Stimulated activated CD4-positive, alpha-beta T cell treated with anti-CD3 and anti-CD28 coated beads, Interleukin-2, amount 100 ng/mL, for 4 hours (primary cell): ENCODE data around the gene SORT1.
"Not testable (repeated sequence)": the region's sequence is repeated elsewhere in the genome, so short reads cannot be mapped to it uniquely, and the experiment has no call there.

ENCODE experiments used
- DNase-seq: peaks from one replicate; pipeline ENCODE4 v3.0.0-alpha.2; 2020; ENCODE audit warnings: low read depth

Gene SORT1

GRCh38 chr1:109396871-109397580, 692 bp downstream of the SORT1 start:
- DNase-seq, result no peak

GRCh38 chr1:109396513-109396839, 1.2 kb downstream of the SORT1 start:
- DNase-seq, result no peak

DNA sequence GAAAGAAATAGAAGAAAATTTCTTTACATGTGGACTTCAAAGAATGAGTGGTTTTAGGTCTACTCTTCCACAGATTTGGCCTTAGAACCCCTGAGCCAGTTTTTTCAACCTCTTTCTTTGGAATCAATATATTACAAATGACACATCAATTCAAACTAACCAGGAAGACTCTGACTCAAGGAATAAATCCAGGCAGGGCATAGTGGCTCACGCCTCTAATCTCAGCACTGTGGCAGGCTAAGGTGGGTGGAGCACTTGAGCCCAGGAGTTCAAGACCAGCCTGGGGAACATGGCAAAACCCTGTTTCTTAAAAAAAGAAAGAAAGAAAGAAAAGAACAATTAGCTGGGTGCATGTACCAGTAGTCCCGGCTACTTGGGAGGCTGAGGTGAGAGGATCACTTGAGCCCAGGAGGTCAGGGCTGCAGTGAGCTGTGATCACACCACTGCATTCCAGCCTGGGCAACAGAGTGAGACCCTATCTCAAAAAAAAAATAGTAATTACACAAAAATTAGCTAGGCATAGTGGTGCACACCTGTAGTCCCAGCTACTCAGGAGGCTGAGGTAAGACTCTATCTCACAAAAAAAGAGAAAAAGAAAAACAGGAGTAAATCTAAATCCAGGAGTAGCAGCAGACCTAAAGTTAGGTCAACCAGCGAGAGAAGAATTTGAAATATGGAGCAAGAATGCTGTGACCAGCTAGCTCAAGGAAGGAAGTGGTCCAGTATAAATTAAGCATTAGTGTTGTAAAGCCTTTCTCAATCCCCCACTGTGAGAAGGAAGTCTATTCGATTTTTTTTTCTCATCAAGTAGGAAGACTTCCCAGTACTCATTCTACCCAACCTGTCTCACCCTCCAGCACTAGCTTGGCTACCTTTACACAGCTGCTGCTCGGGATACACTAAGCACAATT, 1.9 kb downstream of the SORT1 start:
- no peak for DNase-seq

DNA sequence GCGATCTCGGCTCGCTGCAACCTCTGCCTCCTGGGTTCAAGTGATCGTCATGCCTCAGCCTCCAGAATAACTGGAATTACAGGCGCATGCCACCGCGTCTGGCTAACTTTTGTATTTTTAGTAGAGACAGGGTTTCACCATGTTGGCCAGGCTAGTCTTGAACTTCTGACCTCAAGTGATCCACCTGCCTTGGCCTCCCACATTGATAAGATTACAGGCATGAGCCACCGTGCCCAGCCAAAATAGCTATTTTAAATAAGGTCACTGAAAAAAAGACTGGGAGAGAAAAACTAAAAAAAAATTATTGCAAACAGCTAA, 2.5 kb downstream of the SORT1 start:
- not testable (repeated sequence) for DNase-seq

DNA sequence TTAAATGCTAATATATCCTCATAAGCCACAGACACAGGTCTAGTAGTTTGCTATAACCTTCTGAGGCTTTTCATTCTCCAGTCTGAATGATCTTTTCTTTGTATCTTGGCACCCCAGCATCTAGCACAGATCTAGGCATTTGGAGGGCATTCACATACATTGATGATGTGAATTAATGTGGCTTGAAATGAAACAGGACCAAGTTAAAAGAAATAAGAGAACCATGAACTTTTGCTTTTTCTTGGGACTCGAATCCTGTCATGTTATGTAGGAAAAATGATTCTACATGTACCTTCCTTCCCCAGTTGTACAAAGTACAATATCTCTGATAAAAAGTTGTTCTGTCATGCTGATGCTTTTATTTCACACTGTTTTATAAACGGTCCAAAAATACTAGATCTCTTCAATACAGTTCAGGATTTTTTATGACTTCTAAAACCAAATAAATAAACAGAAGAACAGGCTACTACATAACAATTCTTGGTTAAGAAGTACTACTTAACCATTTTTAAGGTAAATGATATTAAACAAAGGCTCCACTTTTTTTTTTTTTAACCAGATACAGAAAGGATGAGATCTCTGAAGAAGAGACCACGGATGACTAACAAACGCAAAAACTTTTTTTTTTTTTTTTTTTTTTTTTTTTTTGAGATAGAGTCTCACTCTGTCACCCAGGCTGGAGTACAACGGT, 3.0 kb downstream of the SORT1 start:
- DNase-seq, result no peak

- DNase-seq, result no peak
Measured at GRCh38 chr1:109393617-109394233, 4.0 kb downstream of the SORT1 start.

DNA sequence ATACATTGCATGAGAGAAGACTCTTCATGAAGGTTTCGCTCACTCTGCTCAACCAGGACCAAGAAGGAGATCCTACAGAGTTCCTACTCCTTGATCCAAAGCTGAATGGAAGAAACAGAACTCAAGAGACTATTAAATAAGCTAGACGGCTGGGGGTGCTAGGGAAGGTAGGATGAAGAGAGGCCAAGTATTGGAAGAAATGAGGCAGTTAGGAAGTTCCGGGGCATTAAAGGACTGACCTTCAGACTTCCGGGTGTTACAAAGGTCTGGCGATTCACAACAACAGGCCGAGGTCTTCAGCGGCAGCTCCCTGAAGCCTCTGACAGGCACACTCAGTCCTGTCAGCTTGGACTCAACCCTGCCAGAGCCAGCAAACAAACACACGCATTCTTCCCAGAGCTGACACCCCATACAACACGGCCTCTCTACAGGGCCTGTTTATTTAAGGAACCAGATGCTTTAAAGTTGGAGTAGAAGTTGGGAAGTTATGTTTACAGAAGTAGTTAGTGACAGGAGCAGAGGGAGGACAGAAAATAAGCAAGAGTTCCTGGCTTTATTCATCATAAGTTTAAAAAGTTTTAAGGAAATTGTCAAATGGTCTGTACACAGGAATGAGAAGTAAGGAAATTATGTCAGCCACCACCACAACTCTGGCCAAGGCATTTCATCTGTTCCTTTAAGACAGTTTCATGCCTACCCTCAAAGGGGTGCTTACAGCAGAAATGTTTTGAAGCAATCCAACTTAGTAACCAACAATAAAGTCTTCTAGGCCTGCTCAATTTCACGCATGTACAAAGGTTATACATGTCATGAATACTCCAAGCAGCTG, 4.7 kb downstream of the SORT1 start:
- DNase-seq, result no peak

DNA sequence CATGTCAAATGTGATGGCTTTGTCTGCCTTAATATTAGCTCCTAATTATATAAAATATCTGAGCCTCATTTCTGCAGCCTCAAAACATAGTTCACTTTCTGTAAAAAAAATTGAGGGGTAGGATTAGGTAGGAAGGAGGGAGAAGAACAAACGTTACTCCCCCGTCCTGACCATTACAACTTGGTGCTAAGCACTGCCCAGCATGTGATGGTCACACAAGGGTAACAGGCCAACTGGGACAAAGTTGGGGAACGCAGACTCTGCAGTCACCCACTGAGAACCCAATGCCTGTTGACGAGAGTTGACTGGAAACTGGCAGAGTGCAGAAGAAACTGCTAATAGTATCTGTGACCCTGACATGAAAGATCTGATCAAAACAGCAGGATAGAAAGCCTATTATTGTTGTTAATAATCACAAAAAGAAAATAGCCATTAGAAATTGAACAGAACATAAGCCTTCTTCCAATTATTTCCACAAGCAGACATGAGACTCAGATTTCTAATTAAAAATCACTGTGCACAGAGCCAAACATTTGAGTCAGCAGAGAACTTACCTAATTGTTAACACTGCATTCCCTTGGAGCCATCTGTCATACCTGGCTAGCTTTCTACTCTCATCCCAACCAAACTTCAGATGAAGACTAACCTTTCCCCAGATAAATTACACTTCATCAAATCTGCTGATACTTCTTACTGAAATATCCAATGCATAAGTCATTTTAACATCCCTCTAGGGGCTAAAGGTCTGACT, 5.5 kb downstream of the SORT1 start:
- no peak for DNase-seq

DNA sequence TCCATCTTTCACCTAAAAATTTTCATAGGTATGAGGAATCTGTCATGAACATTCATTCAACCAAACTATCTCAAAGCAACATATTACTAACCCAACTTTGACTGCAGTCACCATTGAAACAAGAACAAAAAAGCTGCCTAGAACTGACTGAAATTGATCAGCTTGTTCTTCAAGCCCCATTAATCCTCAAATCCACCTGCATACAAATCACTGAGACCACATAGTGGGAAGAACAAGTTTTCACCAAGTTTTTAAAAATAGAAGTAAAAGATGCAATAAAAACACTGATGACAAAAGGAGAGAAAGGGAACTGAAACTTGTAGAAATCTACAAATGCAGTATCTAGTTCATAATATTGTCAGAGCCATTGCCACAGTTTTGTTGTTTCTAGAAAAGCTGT, 6.1 kb downstream of the SORT1 start:
- DNase-seq, result no peak

GRCh38 chr1:109391157-109391556, 6.6 kb downstream of the SORT1 start:
- no peak for DNase-seq

- no peak for DNase-seq
Measured at GRCh38 chr1:109389638-109390341, 7.9 kb downstream of the SORT1 start.

GRCh38 chr1:109388884-109389637, 8.7 kb downstream of the SORT1 start:
- no peak for DNase-seq

GRCh38 chr1:109388208-109388711, 9.5 kb downstream of the SORT1 start:
- no peak for DNase-seq

- no peak for DNase-seq
Measured at GRCh38 chr1:109386054-109386717, 11.5 kb downstream of the SORT1 start.

DNA sequence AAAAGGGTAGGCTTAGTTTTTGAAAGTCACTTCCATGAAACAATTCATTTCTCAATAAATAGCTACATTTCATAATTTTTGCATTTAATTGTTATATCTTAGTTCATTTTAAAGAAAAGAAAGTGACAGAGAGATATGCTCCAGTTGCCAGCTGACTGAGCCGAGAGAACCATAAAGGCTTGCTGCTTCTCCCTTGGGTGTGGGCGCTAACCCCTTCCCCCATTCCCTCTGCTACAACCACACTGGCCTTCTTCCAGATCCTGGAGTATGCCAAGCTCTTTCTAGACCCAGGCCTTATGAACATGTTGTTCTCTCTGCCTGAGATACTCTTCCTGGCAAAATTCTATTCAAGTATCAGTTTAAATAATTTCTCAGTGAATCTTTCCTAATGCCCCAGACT, 12.3 kb downstream of the SORT1 start:
- DNase-seq, result no peak

DNA sequence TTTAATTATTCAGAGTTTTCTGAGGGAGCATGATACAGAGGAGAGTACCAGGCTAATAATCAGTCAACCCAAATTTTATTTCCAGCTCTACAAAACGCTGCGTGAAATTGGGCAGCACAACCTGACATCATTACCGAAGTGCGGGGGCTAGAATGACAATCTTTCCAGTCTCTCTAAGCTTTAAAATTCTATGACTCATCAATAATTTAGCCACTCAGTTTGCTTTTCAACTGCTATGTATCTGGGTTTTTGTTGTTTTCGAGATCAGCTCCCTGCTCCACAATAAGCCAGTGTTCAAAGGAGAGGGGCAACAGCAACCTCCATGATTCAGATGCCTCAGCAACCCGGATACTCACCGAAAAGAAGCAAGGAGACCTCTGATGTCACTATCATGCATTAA, 13.9 kb downstream of the SORT1 start:
- DNase-seq, result no peak

- DNase-seq, result no peak
Measured at GRCh38 chr1:109383087-109383779, 14.5 kb downstream of the SORT1 start.

- DNase-seq, result no peak
Measured at GRCh38 chr1:109381573-109381972, 16.1 kb downstream of the SORT1 start.
